Activated CD4-positive, alpha-beta memory T cell treated with anti-CD3 and anti-CD28 coated beads, Interleukin-2, amount 10 ng/mL, durations not matched to agents 7 days and 5 days (primary cell): ENCODE results near the gene UBIAD1. TPM values are rescaled to one million over a fixed set of nuclear protein-coding genes. Genes with fewer than 3 reads are reported as not detected.
"Not testable (repeated sequence)": the region's sequence is repeated elsewhere in the genome, so short reads cannot be mapped to it uniquely, and the experiment has no call there.

Source experiments
- CTCF ChIA-PET: fragments of 350-600 bp; sonication (Branson Sonifier 250); formaldehyde crosslinking; loops from one replicate; lab custom pipeline; 2021; ENCODE audit warnings: antibody characterized with exemption, inconsistent platforms; lab: Charles Lee
- POLR2A ChIA-PET: fragments of 350-600 bp; sonication (Branson Sonifier 250); formaldehyde crosslinking; loops from one replicate; lab custom pipeline; 2021; ENCODE audit warnings: antibody characterized with exemption; lab: Charles Lee
- DNase-seq: peaks from one replicate; pipeline ENCODE4 v3.0.0-alpha.2; 2020
- H3K27ac Mint-ChIP-seq: one replicate; pipeline ENCODE4 v1.8.0; 2021; ENCODE audit warnings: mild to moderate bottlenecking, mixed read lengths
- H3K27me3 Mint-ChIP-seq: one replicate; pipeline ENCODE4 v1.8.0; 2021; ENCODE audit warnings: mixed read lengths
- H3K36me3 Mint-ChIP-seq: one replicate; pipeline ENCODE4 v1.8.0; 2021; ENCODE audit warnings: low read depth, mixed read lengths
- H3K4me1 Mint-ChIP-seq: one replicate; pipeline ENCODE4 v1.8.0; 2021; ENCODE audit warnings: mixed read lengths
- H3K4me3 Mint-ChIP-seq: one replicate; pipeline ENCODE4 v1.8.0; 2021; ENCODE audit warnings: mild to moderate bottlenecking, mixed read lengths
- H3K9me3 Mint-ChIP-seq: one replicate; pipeline ENCODE4 v1.8.0; 2021; ENCODE audit warnings: mixed read lengths
- total RNA-seq, 2 experiments: library from RNA; stranded (reverse); gene quantifications; one replicate each; pipeline ENCODE4 v1.2.3, GENCODE V29; 2021

Gene UBIAD1
- total RNA-seq, 2 experiments from 2014 or later: 19.9 TPM

DNA sequence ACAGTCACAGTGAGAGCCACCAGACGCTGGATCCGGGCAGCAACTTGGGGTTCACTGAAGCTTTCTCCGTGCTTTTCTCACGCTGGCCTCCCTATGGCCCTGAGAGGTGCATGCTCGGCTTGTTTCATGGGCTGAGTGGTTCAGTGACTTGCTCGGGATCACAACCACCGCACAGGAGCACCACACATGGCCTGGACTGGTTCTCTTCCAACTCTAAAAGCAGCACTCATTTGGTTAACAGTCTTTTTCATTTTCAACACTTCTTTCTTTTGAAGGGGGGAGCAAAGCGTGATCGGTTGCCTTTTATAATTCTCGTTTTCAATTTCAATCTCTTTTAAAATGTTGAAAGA, 26.2 kb downstream of the UBIAD1 start:
- Mint-ChIP-seq H3K4me3 (no peak overlapping the region), H3K27me3 (no peaks in the 10 kb centered on the region), H3K36me3 (peaks cover 14% of the 10 kb centered on the region)

DNA sequence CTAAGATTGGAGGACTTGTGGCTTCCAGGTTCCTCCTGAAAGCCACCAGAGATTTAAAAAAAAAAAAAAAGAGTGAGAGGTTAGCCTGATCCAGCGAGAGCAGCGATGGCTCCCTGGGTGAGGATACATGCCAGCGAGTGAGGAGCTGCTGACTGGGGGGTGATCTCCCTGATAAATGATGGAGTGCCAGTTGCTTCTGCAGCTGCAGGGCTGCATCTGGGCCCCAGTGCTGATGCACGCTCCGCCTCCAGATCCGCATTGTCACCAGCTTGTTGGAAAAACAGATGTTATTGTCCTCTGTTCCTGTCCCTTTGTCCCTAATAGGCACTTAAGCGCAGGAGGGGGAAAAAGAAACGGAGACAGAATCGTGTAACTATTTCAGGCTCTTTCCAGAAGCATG, 28.6 kb downstream of the UBIAD1 start:
- no peaks in the 10 kb centered on the region for H3K27me3 Mint-ChIP-seq
- no peaks in the 10 kb centered on the region for H3K9me3 Mint-ChIP-seq
- H3K27ac Mint-ChIP-seq: no peak overlapping the region
- POLR2A ChIA-PET: no interaction called here
- no peak overlapping the region for H3K4me3 Mint-ChIP-seq
- peaks cover 22% of the 10 kb centered on the region for H3K4me1 Mint-ChIP-seq
- peaks cover 2% of the 10 kb centered on the region for H3K36me3 Mint-ChIP-seq
- CTCF ChIA-PET: interaction anchor here (1.0 kb wide), 1 partner anchor 344 kb away, joined by 3 read pairs; no protein-coding TSS in a partner anchor
- DNase-seq: no peak

More for the DNA sequence above, 26.2 kb downstream of the UBIAD1 start:
- POLR2A ChIA-PET: interaction anchor here (0.6 kb wide), 1 partner anchor 264 kb away, joined by 3 read pairs; no protein-coding TSS in a partner anchor
- no peak for DNase-seq
- CTCF ChIA-PET: no interaction called here
- peak overlapping the region; percentile 71 for H3K27ac Mint-ChIP-seq
- no peaks in the 10 kb centered on the region for H3K9me3 Mint-ChIP-seq
- H3K4me1 Mint-ChIP-seq: peaks cover 45% of the 10 kb centered on the region

DNA sequence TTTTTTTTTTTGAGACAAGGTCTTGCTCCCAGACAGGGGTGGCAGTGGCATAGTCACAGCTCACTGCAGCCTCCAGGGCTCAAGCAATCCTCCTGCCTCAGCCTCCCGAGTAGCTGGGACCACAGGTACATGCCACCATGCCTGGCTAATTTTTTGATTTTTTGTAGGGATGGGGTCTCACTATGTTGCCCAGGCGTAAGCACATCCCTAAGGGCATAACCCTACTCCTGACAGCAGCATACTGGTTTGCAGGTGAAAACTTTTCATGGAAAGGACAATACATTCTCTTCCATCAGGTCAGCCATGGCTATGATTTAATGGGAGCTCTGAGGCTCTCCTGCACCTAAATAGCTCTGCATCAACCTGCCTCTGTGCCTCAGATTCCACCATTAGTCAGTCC, 29.4 kb downstream of the UBIAD1 start:
- CTCF ChIA-PET: no interaction called here
- POLR2A ChIA-PET: no interaction called here
- peaks cover 14% of the 10 kb centered on the region for H3K4me1 Mint-ChIP-seq
- no peaks in the 10 kb centered on the region for H3K9me3 Mint-ChIP-seq
- DNase-seq: no peak
- no peak overlapping the region for H3K4me3 Mint-ChIP-seq
- H3K27ac Mint-ChIP-seq: no peak overlapping the region
- H3K27me3 Mint-ChIP-seq: no peaks in the 10 kb centered on the region
- H3K36me3 Mint-ChIP-seq: no peaks in the 10 kb centered on the region

DNA sequence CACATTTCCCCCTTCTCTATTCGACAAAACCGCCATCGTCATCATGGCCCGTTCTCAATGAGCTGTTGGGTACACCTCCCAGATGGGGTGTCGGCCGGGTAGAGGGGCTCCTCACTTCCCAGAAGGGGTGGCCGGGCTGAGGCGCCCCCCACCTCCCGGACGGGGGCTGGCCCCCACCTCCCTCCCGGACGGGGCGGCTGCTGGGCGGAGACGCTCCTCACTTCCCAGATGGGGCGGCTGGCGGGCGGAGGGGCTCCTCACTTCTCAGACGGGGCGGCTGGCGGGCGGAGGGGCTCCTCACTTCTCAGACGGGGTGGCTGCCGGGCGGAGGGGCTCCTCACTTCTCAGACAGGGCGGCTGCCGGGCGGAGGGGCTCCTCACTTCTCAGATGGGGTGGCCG, 32.5 kb downstream of the UBIAD1 start:
- H3K4me1 Mint-ChIP-seq, H3K36me3 Mint-ChIP-seq, CTCF ChIA-PET, H3K4me3 Mint-ChIP-seq, H3K9me3 Mint-ChIP-seq, H3K27ac Mint-ChIP-seq, DNase-seq, H3K27me3 Mint-ChIP-seq, POLR2A ChIA-PET: not testable (repeated sequence)

DNA sequence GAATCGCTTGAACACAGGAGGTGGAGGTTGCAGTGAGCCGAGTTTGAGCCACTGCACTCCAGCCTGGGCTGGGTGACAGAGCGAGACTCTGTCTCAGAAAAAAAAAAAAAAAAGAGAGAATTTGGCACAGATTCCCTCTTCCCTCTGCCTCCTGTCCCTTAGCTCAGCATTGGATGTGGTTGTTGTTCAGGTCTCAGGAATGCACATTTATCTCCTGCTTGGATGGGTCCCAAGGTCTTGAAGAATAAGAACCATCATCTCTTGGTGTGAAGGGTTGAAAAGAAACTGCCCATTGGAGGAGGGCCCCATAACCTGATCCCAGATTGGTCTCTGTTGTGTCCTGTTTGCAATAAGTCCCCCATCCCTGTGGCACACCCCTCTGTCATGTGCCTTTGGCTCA, 34.9 kb downstream of the UBIAD1 start:
- ChIA-PET POLR2A (no interaction called here), CTCF (no interaction called here)
- no peaks in the 10 kb centered on the region for H3K9me3 Mint-ChIP-seq
- no peak for DNase-seq
- H3K36me3 Mint-ChIP-seq: no peaks in the 10 kb centered on the region
- H3K4me1 Mint-ChIP-seq: peaks cover 3% of the 10 kb centered on the region
- peaks cover 2% of the 10 kb centered on the region for H3K27me3 Mint-ChIP-seq
- no peak overlapping the region for H3K4me3 Mint-ChIP-seq
- no peak overlapping the region for H3K27ac Mint-ChIP-seq

DNA sequence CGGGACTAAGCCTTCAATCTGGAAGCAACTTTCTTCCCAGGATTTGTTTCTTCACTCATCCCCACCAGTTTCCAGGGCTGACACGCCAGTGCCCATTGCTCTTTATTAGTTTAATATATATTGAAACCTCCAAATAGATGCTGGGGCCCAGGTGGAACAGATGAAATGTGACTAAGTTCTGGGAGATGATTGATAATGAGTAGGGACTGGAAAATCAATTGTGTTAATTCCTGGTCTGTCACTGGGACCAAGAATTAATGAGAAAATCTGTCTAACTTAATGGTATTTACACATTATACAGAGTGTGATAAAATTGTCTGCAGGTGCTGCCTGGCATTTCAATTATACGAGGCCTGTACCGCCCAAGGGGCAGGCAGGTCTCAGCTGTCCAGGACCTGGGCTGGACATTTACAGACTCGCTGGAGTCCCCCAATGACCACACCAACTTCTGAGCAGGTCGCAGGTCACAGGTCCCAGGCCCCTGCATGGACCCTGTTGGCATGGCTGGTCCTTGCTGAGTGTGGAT, 35.8 kb downstream of the UBIAD1 start:
- Mint-ChIP-seq H3K27ac (no peak overlapping the region), H3K4me1 (peaks cover 3% of the 10 kb centered on the region), H3K36me3 (no peaks in the 10 kb centered on the region), H3K4me3 (no peak overlapping the region), H3K9me3 (no peaks in the 10 kb centered on the region), H3K27me3 (peaks cover 2% of the 10 kb centered on the region)
- no peak for DNase-seq
- CTCF ChIA-PET: no interaction called here
- POLR2A ChIA-PET: no interaction called here

DNA sequence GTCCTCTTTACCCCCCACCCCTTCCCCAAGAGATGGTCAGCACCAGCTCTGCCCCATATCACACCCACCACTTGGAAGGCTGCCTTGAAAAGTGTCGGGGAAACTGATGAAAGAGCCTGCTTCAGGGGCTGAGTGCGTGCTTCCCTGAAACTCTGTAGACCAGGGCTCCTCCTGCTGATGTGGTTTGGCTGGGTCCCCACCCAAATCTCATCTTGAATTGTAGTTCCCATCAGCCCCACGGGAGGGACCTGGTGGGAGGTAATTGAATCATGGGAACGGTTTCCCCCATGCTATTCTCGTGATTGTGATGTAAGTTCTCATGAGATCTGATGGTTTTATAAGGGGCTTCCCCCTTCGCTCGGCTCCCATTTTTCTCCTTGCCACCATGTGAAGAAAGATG, 36.4 kb downstream of the UBIAD1 start:
- H3K27ac Mint-ChIP-seq: no peak overlapping the region
- H3K36me3 Mint-ChIP-seq: no peaks in the 10 kb centered on the region
- H3K4me1 Mint-ChIP-seq: peaks cover 3% of the 10 kb centered on the region
- no peaks in the 10 kb centered on the region for H3K9me3 Mint-ChIP-seq
- no peak overlapping the region for H3K4me3 Mint-ChIP-seq
- peaks cover 2% of the 10 kb centered on the region for H3K27me3 Mint-ChIP-seq
- CTCF ChIA-PET: no interaction called here
- DNase-seq: no peak
- POLR2A ChIA-PET: no interaction called here

DNA sequence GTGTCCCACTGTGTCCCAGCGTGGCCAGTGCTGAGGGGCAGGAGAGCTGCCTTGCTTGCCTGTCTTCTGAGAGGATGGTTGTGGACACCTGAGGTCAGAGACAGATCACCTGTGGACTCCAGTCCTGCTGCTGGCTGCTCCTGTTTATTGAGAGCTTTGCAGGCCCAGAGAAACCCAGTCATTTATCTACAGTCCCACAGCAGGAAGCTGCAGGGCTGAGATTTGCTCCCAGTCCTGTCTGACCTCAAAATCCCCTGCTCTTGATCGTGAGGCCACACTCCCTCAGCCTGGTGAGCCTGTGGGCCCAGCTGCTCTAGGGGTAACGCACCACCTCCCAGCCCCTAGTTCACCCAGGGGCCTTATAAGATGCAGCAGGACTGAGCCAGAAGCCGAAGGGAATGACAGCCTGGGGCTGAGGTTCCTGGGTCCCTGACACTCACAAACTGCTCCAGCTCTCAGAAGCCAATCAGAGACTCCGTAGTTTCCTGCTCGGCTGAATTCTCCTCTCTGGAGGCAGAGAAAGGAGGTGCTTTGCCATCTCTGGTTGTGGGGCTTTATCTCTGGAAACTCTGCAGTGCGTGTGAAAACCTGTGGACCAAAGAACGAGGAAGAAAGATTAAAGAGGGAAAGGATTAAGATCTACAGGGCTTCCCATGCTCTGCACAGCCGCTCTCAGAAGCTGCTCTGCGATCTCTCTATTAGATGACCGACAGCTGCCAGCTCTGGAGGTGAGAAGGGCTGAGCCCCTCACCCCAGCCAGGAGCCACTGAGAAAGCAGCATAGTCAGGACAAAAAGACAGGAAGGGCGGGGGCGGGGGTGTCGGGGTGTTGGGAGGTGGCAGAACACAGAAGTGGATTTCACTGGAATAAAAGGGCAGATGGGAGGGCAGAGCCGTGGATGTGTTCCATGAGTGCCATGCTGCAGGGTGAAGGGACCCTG, 39.1 kb downstream of the UBIAD1 start:
- Mint-ChIP-seq H3K27ac (no peak overlapping the region), H3K9me3 (no peaks in the 10 kb centered on the region)

DNA sequence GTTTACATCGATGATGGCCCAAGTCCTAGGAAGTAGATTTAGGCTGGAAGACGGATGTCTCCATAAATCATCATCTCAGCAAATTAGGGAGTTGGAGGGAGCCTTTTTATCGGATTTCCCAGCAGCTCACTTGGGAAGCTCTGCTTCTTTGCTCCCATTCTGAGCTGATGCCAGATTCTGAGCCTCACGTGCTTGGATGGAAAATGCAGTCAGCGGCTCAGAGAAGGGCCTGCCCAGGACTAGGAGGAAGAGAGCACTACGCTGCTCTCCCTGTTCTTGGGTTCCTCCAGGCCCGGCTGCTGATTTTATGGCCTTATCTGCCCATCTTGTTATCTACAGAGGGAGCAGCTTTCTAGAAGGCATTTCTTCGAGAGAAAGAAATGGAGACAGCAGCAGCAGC, 42.0 kb downstream of the UBIAD1 start:
- peaks cover 3% of the 10 kb centered on the region for H3K4me1 Mint-ChIP-seq
- H3K4me3 Mint-ChIP-seq: no peak overlapping the region
- ChIA-PET CTCF (no interaction called here), POLR2A (no interaction called here)
- no peak for DNase-seq
- no peak overlapping the region for H3K27ac Mint-ChIP-seq
- H3K9me3 Mint-ChIP-seq: no peaks in the 10 kb centered on the region
- no peaks in the 10 kb centered on the region for H3K27me3 Mint-ChIP-seq
- H3K36me3 Mint-ChIP-seq: no peaks in the 10 kb centered on the region

More for the DNA sequence above, 39.1 kb downstream of the UBIAD1 start:
- peaks cover 2% of the 10 kb centered on the region for H3K27me3 Mint-ChIP-seq
- no peak overlapping the region for H3K4me3 Mint-ChIP-seq
- POLR2A ChIA-PET: no interaction called here
- H3K4me1 Mint-ChIP-seq: peaks cover 3% of the 10 kb centered on the region
- DNase-seq: no peak
- no peaks in the 10 kb centered on the region for H3K36me3 Mint-ChIP-seq
- CTCF ChIA-PET: no interaction called here

DNA sequence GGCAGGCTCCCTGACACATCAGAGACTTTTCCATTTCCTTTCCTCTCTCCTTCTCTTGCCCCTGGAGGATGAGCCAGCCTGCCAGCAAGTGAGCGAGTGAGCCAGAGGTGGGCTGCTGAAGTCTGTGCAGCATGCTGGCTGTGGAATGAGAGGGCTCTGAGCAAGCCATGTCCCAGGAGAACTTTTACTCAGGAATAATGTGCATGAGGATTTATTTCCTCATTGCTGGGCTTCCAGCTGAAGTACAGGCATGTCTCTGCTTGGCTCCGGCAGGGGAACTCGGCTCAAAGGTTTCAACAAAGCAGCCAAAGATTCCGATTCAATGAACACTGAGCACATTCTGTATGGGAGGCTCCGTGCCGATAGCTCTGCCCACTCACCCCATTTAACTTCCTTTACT, 43.7 kb downstream of the UBIAD1 start:
- CTCF ChIA-PET: interaction anchor here (1.3 kb wide), 1 partner anchor 279 kb away, joined by 3 read pairs; no protein-coding TSS in a partner anchor
- Mint-ChIP-seq H3K9me3 (no peaks in the 10 kb centered on the region), H3K27me3 (no peaks in the 10 kb centered on the region), H3K36me3 (no peaks in the 10 kb centered on the region), H3K27ac (no peak overlapping the region), H3K4me3 (no peak overlapping the region), H3K4me1 (peaks cover 3% of the 10 kb centered on the region)
- DNase-seq: no peak
- POLR2A ChIA-PET: no interaction called here

DNA sequence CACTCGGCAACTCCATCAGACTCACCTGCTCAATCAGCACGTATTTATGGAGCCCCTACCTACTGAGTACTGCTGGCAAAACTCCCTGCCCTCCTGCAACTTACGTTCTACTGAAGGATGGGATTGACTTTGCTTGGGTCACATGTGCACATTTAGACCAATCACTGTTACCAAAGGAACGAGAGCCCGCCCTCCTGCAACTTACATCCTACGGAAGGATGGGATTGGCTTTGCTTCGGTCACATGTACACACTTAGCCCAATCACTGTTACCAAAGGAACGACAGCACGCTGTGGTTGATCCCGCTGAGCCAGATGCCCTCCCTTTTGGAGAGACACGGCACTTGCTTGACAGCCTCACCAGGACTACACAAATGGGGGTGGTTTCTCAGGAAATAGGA, 46.0 kb downstream of the UBIAD1 start:
- DNase-seq: no peak
- Mint-ChIP-seq H3K27me3 (no peaks in the 10 kb centered on the region), H3K4me3 (no peak overlapping the region), H3K9me3 (no peaks in the 10 kb centered on the region), H3K36me3 (no peaks in the 10 kb centered on the region), H3K27ac (no peak overlapping the region), H3K4me1 (no peaks in the 10 kb centered on the region)
- ChIA-PET CTCF (no interaction called here), POLR2A (no interaction called here)

DNA sequence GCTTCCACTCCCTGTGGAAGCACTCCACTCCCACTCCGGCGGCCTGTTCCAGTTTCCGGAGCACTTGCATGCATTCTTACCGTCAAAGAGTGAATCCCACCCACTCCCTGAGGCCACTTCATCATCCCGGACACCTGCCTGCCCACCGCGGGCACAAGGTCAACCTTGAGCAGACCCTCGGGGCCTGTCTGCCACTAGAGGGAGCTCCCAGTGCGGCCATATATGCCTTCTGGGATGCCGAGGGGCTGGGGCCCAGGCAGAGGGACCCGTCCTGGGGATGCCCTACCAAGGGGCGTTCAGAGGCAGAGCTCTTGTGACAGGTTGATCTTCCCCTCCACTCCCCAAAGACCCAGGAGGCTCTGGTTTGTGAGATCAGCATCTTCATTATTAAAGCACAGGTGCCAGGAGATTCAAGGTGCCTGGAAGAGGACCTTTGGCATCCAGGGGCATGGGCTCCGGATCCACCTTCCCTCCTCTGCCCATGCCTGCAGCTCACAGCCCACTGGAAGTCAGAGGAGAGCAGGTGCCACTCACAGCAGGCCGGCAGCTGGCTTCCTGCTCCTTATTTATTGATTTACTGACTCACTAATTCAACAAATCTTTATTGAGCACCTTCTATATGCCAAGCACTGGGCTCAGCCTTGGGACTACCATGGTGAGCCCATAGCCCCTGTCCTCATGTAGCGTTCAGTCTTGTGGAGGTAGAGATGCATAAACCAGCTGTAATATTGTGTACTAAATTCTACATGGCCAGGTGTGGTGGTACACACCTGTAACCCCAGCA, 47.3 kb downstream of the UBIAD1 start:
- Mint-ChIP-seq H3K4me1 (no peaks in the 10 kb centered on the region), H3K4me3 (no peak overlapping the region), H3K27ac (no peak overlapping the region), H3K9me3 (no peaks in the 10 kb centered on the region), H3K27me3 (no peaks in the 10 kb centered on the region), H3K36me3 (no peaks in the 10 kb centered on the region)
- ChIA-PET POLR2A (no interaction called here), CTCF (no interaction called here)
- peak; percentile 43 for DNase-seq
